Germinal center (tissue), 1 donor: ENCODE measurements around the gene SPRY2.

Source experiments
- DNase-seq: peaks from one replicate; pipeline ENCODE4 v3.0.0; 2012; ENCODE audit warnings: mixed read lengths, low spot score

Gene SPRY2

DNA sequence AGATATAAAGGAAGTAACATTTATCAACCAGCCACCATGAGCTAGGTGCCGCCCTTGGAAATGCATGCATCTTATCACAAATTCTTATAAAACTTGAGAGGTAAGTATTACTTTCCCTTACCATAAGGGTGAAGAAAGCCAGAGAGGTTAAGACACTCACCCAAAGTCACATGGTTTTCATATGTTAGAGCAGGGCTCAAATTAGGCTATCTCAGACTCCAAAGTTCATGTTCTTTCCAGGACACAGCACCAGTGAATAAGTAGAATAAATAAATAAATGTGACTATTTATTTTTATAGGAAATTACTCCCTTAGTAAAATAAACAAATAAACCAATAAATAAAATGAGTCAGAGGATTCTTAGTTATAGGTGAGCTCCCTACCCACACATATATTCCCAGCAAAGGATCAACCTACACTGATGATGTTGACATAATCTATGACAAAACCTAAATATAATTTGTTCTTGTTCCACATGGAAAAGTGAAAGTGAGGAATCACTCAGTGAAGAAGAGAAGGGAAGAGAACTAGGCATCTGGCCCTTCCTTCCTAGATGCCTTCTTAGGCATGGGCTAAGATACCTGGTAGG lies 27.2 kb downstream of the SPRY2 start:
- DNase-seq = no peak

DNA sequence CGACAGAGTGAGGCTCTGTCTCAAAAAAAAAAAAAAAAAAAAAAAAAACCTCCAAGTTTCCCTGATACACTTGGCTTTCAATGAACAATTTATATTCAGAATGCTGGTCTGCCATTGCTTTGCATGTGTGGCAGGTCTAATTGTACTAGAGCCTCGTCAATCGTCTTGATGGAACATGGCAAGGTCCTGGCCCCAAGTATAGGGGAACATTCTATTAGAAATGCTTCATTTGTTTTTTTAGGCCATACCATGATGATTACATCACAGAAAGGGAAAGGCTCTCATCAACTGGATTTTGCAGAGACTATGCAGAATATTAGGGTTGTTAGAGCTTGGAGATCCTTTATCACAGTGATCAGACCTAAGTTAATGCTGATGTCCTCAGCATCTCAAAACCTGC lies 28.0 kb downstream of the SPRY2 start:
- no peak for DNase-seq

DNA sequence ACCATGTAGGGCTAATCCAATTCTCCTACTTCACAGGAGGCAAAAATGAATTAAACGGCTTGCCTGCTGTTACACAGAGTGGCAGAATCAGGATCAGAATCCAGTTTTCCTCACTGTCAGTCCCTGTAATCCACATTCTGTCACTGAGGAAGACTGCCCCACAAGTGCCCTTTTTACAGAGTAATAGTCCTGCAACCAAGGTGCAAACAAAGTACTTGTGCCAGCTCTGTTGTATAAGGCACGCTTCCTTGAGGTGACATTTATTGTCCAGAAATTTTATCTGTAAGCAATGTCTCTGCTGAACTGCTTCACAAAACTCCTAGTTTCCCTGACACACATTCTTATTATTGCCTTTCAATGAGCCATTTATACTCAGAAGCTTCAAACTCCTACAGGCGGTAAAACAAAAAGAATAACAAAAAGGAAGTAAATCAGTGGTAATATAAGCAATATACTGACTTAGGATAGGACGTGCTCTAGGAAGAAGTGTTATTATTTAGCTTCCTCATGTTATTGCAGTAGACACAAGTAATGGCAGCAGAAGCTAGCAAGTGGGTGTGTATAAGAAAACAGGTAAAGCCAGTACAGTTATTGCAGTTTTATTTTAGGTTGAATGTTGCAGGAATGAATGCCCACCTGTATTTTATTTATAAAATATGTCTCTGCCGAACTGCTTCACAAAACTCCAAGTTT lies 28.8 kb downstream of the SPRY2 start:
- DNase-seq = no peak

DNA sequence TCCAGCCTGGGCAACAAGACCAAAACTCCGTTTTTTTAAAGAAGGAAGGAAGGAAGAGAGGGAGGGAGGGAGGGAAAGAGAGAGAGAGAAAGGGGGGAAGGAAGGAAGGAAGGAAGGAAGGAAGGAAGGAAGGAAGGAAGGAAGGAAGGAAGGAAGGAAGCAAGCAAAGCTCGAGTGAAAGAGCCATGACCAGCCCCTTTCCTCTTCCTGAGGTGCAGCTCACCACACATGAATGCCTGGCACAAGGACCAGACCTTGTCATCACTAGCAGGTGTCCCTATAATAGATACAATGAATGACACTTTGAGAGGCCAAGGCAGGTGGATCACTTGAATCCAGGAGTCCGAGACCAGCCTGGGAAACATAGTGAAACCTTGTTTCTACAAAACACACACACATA lies 31.0 kb downstream of the SPRY2 start:
- no peak for DNase-seq

DNA sequence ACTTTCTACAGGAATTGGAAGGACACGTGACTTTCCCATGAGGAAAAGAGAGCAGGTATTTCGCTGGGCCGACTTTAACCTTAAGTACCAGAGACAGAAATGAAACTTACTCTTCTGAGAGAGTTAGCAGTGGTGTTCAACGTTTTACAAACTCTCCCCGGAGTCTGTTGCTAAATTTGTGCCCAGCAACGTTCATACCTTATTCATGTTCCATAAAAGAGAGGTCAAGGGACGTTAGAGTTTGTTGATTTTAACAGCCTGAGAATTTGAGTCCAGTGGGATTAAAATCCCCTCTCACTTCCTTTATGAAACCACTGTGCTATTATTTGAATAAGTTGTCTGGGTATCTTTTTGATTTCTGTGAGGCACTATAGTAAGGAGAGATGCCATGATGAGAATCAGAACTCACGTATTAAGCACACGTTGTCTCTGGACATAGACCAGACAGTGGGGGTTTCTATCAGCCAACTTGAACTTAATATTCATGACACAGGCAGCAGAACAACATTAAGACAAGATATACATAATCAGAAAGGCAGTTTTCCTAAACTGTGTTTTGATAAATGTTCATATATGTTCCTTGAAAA lies 33.4 kb downstream of the SPRY2 start:
- no peak for DNase-seq

DNA sequence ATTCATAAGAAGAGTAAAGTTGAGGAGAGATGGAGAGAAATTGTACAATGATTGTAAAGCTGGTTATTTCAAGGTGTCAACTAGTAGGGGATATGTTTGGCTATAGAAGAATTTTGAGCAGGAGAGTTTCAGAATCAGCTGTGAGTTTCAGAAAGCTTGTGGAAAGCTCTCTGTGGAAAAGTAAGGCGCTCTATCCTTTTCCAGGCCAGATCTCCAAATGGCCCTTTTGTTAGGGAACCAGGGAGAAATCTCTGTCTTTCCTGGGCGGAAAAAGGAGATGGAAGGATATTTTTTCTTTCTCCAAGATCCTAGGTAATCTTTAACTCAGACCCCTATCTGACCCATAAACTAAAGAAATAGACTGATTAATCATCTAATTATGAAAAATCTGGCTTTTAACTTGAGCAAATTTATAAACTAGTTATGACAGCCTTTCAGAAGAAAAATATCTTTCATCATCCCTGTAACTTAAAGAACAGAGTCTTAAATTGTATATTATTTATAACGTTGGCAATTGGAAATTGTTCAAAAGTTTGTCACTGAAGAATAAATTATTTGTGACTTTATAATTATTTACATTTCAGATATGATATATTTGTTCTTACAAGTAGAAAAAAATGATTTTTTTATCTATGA lies 34.5 kb downstream of the SPRY2 start:
- DNase-seq = no peak

DNA sequence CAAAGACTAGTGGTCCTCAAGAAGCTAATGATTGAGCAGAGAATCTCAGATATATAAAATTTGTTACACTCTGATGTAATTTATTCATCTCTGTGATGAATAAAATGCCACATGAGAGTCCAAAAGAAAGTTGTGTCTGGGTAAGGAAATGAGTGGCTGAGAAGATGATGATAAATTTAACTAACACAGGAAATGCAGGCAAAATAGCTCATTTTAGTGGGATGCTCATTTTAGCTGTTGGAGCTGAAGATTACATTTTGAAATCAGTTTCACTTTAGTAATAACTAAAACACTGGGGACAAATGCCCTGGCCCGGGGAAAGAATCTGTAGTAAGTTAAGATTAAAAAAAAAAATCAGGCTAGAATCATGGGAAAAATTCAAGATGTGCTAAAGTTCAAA lies 35.2 kb downstream of the SPRY2 start:
- DNase-seq = no peak

DNA sequence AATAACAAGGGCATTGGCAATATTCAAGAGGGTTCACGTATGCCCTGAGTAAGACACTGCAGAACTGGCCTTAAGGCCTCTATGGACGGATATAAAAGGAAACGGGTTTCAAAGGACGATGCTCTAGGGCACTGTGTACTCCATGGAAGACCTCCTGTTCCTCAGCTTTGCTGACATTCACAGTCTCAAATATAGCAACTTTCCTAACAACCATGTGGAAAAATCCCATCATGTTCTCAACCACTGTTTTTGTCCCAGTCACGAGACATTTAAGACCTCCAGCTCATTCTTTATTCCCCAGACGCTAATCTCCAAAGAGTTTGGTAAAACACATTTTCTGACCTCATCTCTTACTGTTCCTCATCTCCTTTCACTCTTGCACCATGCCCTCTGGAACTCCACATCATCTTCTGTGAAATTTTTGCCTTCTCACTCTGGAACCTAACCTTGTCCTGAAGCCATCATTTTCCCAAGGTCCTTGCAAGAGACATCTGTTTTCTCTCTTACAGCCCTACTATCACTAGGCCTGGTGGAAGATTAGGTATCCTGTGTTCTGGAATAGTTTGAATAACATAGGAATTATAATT lies 37.6 kb downstream of the SPRY2 start:
- DNase-seq = no peak

DNA sequence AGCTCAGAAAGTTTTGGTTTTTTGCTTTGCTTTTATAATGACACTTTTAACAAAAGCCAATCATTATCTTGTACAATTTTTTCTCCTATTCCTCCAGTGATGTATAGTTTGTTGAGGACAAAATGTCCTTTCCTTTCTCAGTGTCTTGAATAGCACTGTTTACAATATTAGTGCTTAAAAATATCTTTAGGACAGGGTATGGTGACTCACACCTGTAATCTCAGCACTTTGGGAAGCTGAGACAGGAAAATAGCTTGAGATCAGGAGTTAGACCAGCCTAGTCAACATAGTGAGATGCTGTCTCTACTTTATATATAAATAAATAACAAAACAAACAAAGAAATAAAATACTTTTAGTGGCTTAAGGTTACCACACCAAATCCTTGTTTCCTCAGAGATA lies 41.9 kb downstream of the SPRY2 start:
- no peak for DNase-seq

DNA sequence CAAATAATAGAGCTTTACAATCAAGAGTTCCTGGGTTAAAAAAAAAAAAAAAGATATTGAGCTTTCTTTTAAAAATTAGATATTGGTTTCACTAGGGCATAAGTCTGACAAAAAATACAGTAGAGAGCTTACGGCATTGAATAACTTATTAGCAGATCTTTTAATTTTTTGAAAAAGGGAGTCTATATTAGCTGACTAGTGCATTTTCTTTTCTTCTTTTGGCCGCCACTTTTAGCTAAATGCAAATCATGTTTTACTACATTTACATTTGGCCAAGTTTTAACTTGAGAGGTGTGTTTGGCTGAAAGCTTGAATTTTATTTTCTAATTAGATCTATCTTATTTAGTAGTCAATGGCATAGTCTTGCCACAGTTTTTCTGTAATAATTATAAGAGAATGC lies 43.4 kb downstream of the SPRY2 start:
- no peak for DNase-seq

DNA sequence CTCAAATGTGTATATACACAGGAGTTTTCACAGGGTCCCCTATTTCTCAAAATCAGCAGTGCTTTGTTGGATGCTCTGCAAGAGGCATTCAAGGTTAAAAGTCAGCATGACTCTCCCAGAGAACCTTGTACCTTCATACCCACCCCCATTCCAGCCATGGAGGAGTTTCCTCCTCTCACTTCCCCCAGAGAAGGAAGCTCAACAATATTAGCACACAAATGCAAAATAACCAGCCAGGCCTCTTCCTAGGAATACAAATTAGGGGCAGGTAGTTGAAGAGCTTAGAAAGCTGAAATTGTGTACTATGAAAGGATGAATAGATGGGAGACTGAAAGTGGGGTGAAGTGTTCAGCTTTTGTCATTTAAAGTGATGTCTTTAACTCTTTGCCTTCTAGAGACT lies 43.8 kb downstream of the SPRY2 start:
- DNase-seq = no peak

DNA sequence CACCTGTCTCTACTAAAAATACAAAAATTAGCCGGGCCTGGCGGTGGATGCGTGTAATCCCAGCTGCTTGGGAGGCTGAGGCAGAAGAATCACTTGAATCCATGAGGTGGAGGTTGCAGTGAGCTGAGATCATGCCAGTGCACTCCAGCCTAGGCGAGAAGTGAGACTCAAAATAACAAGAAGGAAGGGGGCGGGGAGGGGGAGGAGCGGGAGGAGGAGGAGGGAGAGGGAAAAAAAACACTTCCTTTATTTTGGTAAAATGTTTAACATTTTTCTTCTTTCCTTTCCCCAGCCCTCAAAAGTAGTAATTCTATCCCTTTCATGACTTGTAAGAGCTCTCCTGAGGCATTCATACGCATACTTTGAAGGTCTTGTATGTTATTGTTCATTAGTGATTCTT lies 44.3 kb downstream of the SPRY2 start:
- DNase-seq = no peak

DNA sequence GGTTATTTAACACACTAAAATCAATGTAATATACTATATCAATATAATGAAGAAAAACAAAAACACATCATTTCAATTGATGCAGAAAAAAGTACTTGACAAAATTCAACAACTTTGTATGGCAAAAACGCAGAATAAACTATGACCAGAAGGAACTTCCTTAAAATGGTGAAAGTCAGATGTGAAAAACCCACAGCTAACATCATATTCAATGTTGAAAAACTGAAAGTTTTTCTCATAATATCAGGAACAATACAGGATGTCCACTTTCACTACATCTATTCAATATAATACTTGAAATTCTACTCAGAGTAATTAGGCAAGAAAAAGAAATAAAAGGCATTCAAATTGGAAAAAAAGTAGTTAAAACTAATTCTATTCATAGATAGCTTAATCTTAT lies 50.3 kb downstream of the SPRY2 start:
- DNase-seq = no peak
